HCT116 (cell line): ENCODE data around the gene KIFC1. TPM values are rescaled to one million over a fixed set of nuclear protein-coding genes. Genes with fewer than 3 reads are reported as not detected.

Source experiments
- ATAC-seq: fragments of 200-7000 bp; cut with Tn5 transposase; 2 replicates; pipeline ENCODE4 v1.9.1; 2020; ENCODE audit warnings: mild to moderate bottlenecking, moderate library complexity
- BruUV-seq: library from RNA; stranded (reverse); fragments of 400-500 nt; replicated peaks from 2 replicates; lab custom pipeline; 2021; lab: Mats Ljungman, UMichigan
- CTCF ChIA-PET: fragments of 300-600 bp; sonication (Branson Sonifier 250); formaldehyde crosslinking; loops from one replicate; lab custom pipeline; 2021; ENCODE audit warnings: antibody characterized with exemption; lab: Charles Lee
- POLR2A ChIA-PET: fragments of 300-600, 350-600 bp; sonication (Branson Sonifier 250); formaldehyde crosslinking; loops from one replicate; lab custom pipeline; 2021; ENCODE audit warnings: antibody characterized with exemption; lab: Charles Lee
- RAD21 ChIA-PET, 2 experiments: fragments of 300-600 bp; sonication (Branson Sonifier 250); formaldehyde crosslinking; loops; one replicate each; lab custom pipeline; 2023; ENCODE audit warnings: low total read pairs in 2 of 2; ENCODE audit not compliant: uncharacterized antibody in 2 of 2, unreplicated experiment in 2 of 2, low non-redundant PET in 1 of 2; lab: Charles Lee
- DNase-seq: peaks from one replicate; pipeline ENCODE4 v3.0.0-alpha.2; 2010; ENCODE audit warnings: low read depth, low spot score
- H2AFZ ChIP-seq: fragments of 200-600 bp; shearing (Covaris generic), sonication (generic); 2 replicates; pipeline ENCODE4 v1.6.1; 2017; ENCODE audit warnings: low read depth, mixed run types, mixed read lengths, antibody characterized with exemption, low read length; ENCODE audit not compliant: poor library complexity, severe bottlenecking
- H3K27ac ChIP-seq: 2 replicates; pipeline ENCODE4 v1.5.1; 2012; ENCODE audit warnings: low read depth, low read length
- H3K27me3 ChIP-seq: fragments of 200-600 bp; sonication (generic); 2 replicates; pipeline ENCODE4 v1.6.1; 2016; ENCODE audit warnings: mixed run types, low read length, mixed read lengths; ENCODE audit not compliant: insufficient read depth
- H3K36me3 ChIP-seq, 2 experiments: fragments of 200-500 bp in 1 of 2; fragments of 200-600 bp in 1 of 2; sonication (Bioruptor generic) in 1 of 2; sonication (generic) in 1 of 2; 2 replicates each; pipeline versions ENCODE4 v1.5.1 to v1.6.1; 2014 to 2016; ENCODE audit warnings: low read length in 2 of 2, inconsistent platforms in 1 of 2, mixed read lengths in 1 of 2, mixed run types in 1 of 2; ENCODE audit not compliant: insufficient read depth in 2 of 2, control insufficient read depth in 1 of 2
- H3K4me1 ChIP-seq, 2 experiments: fragments of 200-600 bp in 1 of 2; sonication (generic) in 1 of 2; 2 replicates each; pipeline versions ENCODE4 v1.5.1 to v1.6.1; 2012 to 2017; ENCODE audit warnings: low read length in 2 of 2, inconsistent platforms in 1 of 2, mild to moderate bottlenecking in 1 of 2, mixed read lengths in 1 of 2, mixed run types in 1 of 2, moderate library complexity in 1 of 2; ENCODE audit not compliant: insufficient read depth in 2 of 2, control insufficient read depth in 1 of 2
- H3K4me2 ChIP-seq: fragments of 200-600 bp; sonication (generic); 2 replicates; pipeline ENCODE4 v1.6.1; 2017; ENCODE audit warnings: mixed run types, low read length, mixed read lengths
- H3K4me3 ChIP-seq, 2 experiments: fragments of 200-600 bp in 1 of 2; sonication (generic) in 1 of 2; replicated peaks in 1 of 2; 2 replicates each; pipeline ENCODE4 v1.5.1; 2011 to 2016; ENCODE audit warnings: low read length in 2 of 2, control low read depth in 1 of 2, low read depth in 1 of 2, mild to moderate bottlenecking in 1 of 2, mixed read lengths in 1 of 2, mixed run types in 1 of 2
- H3K79me2 ChIP-seq: fragments of 200-600 bp; sonication (generic); 2 replicates; pipeline ENCODE4 v1.6.1; 2017; ENCODE audit warnings: mild to moderate bottlenecking, mixed run types, low read length, moderate library complexity, mixed read lengths; ENCODE audit not compliant: insufficient read depth
- H3K9ac ChIP-seq: fragments of 200-600 bp; sonication (generic); 2 replicates; pipeline ENCODE4 v1.6.1; 2016; ENCODE audit warnings: low read length, mixed read lengths
- H3K9me2 ChIP-seq: fragments of 200-600 bp; sonication (generic), shearing (Covaris generic); 2 replicates; pipeline ENCODE4 v1.6.1; 2017; ENCODE audit warnings: mixed run types, mild to moderate bottlenecking, moderate library complexity; ENCODE audit not compliant: insufficient read depth
- H3K9me3 ChIP-seq, 2 experiments: fragments of 200-500 bp in 1 of 2; fragments of 200-600 bp in 1 of 2; sonication (Bioruptor generic) in 1 of 2; sonication (generic) in 1 of 2; 2 replicates each; pipeline ENCODE4 v1.6.1; 2014 to 2017; ENCODE audit warnings: low read length in 2 of 2, mixed read lengths in 2 of 2, inconsistent platforms in 1 of 2, low read depth in 1 of 2, mild to moderate bottlenecking in 1 of 2, mixed run types in 1 of 2, moderate library complexity in 1 of 2; ENCODE audit not compliant: control insufficient read depth in 1 of 2, insufficient read depth in 1 of 2
- H4K20me1 ChIP-seq: fragments of 200-600 bp; sonication (generic), shearing (Covaris generic); 2 replicates; pipeline ENCODE4 v1.6.1; 2017; ENCODE audit warnings: mixed run types, mild to moderate bottlenecking, moderate library complexity; ENCODE audit not compliant: insufficient read depth
- ATF3 ChIP-seq: IDR thresholded peaks from 2 replicates; pipeline ENCODE4 v1.6.1; 2012
- CBX3 ChIP-seq: IDR thresholded peaks from 2 replicates; pipeline ENCODE4 v1.6.1; 2012; ENCODE audit warnings: low read depth
- CEBPB ChIP-seq: IDR thresholded peaks from 2 replicates; pipeline ENCODE4 v1.6.1; 2012; ENCODE audit warnings: low read depth
- EGR1 ChIP-seq: IDR thresholded peaks from 2 replicates; pipeline ENCODE4 v1.6.1; 2012; ENCODE audit warnings: low read depth
- ELF1 ChIP-seq: IDR thresholded peaks from 2 replicates; pipeline ENCODE4 v1.6.1; 2012; ENCODE audit warnings: low read depth, borderline replicate concordance
- FOSL1 ChIP-seq: IDR thresholded peaks from 2 replicates; pipeline ENCODE4 v1.6.1; 2012; ENCODE audit warnings: low read depth
- JUND ChIP-seq: IDR thresholded peaks from 2 replicates; pipeline ENCODE4 v1.6.1; 2012
- POLR2A ChIP-seq: IDR thresholded peaks from 2 replicates; pipeline ENCODE4 v1.7.0; 2011; ENCODE audit warnings: borderline replicate concordance; ENCODE audit not compliant: insufficient read depth, insufficient read length; ENCODE audit errors: extremely low read depth
- POLR2AphosphoS5 ChIP-seq: IDR thresholded peaks from 2 replicates; pipeline ENCODE4 v1.6.1; 2011; ENCODE audit warnings: mild to moderate bottlenecking, low read depth, low read length, moderate library complexity
- RAD21 ChIP-seq: IDR thresholded peaks from 2 replicates; pipeline ENCODE4 v1.6.1; 2012; ENCODE audit warnings: low read depth, mild to moderate bottlenecking
- REST ChIP-seq: IDR thresholded peaks from 2 replicates; pipeline ENCODE4 v1.6.1; 2012; ENCODE audit warnings: low read depth
- SIN3A ChIP-seq: IDR thresholded peaks from 2 replicates; pipeline ENCODE4 v1.6.1; 2012; ENCODE audit warnings: low read depth
- SP1 ChIP-seq: IDR thresholded peaks from 2 replicates; pipeline ENCODE4 v1.6.1; 2012; ENCODE audit warnings: low read depth
- SRF ChIP-seq: IDR thresholded peaks from 2 replicates; pipeline ENCODE4 v1.6.1; 2012; ENCODE audit warnings: low read depth
- YY1 ChIP-seq: IDR thresholded peaks from 2 replicates; pipeline ENCODE4 v1.6.1; 2011; ENCODE audit warnings: low read length, low read depth, moderate library complexity, mild to moderate bottlenecking; ENCODE audit not compliant: insufficient replicate concordance; ENCODE audit errors: extremely low read depth
- ZFX ChIP-seq: fragments of 450-650 bp; IDR thresholded peaks from 2 replicates; pipeline ENCODE4 v1.6.1; 2017
- ZNF274 ChIP-seq: fragments of 200-500 bp; sonication (Bioruptor generic); IDR thresholded peaks from 2 replicates; pipeline ENCODE4 v1.6.1; 2014; ENCODE audit warnings: mild to moderate bottlenecking, low read depth, low read length, inconsistent platforms
- intact Hi-C: fragments of 100-400 bp; cut with micrococcal nuclease; formaldehyde crosslinking; loops from 2 replicates; pipeline ENCODE4 v1.10.0; 2022
- total RNA-seq: library from RNA; stranded (reverse); gene quantifications from one replicate; pipeline ENCODE4 v1.2.1, GENCODE V29; 2021; ENCODE audit not compliant: unreplicated experiment

The KIFC1 gene
- total RNA-seq, 1 experiment from 2014 or later: 84.7 TPM

- H3K4me2 ChIP-seq: no peak overlapping the region
- no peaks in the 10 kb centered on the region for H4K20me1 ChIP-seq
- no peaks in the 10 kb centered on the region for H3K9me2 ChIP-seq
- H3K79me2 ChIP-seq: peaks cover 20% of the 10 kb centered on the region
- H3K9me3 ChIP-seq: no peaks in the 10 kb centered on the region
- intact Hi-C loops: no loop called here
- peaks cover 0 to 2% of the 10 kb centered on the region in 2 experiments; a peak in 1 of 4 replicates for H3K36me3 ChIP-seq
- ChIA-PET POLR2A (no interaction called here), CTCF (no interaction called here), RAD21 (no interaction called here)
- BruUV-seq: no TSS peak
- no peak for DNase-seq
- H3K27me3 ChIP-seq: no peaks in the 10 kb centered on the region
- H3K4me1 ChIP-seq: peaks cover 15 to 44% of the 10 kb centered on the region in 2 experiments
- no peak for ATAC-seq
- no peak overlapping the region for H3K4me3 ChIP-seq
- H3K27ac ChIP-seq: no peak overlapping the region
- TF ChIP-seq SRF (no peak), ZNF274 (no peak), EGR1 (no peak), POLR2AphosphoS5 (no peak), YY1 (no peak), ELF1 (no peak), POLR2A (no peak), SP1 (no peak), RAD21 (no peak), CEBPB (no peak), SIN3A (no peak), ATF3 (no peak), FOSL1 (no peak), ZFX (no peak), CBX3 (no peak), JUND (no peak), REST (no peak)
- no peak overlapping the region for H2AFZ ChIP-seq
- no peak overlapping the region for H3K9ac ChIP-seq
Observed at GRCh38 chr6:33420491-33421343, 29.1 kb downstream of the KIFC1 start.
